Chondrocyte (in vitro differentiated cells): ENCODE data around the gene CLEC4E. TPM values are rescaled to one million over a fixed set of nuclear protein-coding genes. Genes with fewer than 3 reads are reported as not detected.
"Not testable (repeated sequence)": the region's sequence is repeated elsewhere in the genome, so short reads cannot be mapped to it uniquely, and the experiment has no call there.

ENCODE experiments used
- DNase-seq: peaks from one replicate; pipeline ENCODE4 v3.0.0; 2021; ENCODE audit warnings: mixed read lengths, low spot score
- H3K27ac Mint-ChIP-seq: one replicate; pipeline ENCODE4 v1.8.0; 2021; ENCODE audit warnings: mild to moderate bottlenecking, moderate library complexity, mixed read lengths; ENCODE audit not compliant: unreplicated experiment
- H3K27me3 Mint-ChIP-seq: 2 replicates; pipeline ENCODE4 v1.8.0; 2021; ENCODE audit warnings: low read depth, mixed read lengths
- H3K36me3 Mint-ChIP-seq: 2 replicates; pipeline ENCODE4 v1.8.0; 2021; ENCODE audit warnings: low read depth, mixed read lengths
- H3K4me1 Mint-ChIP-seq: 2 replicates; pipeline ENCODE4 v1.8.0; 2021; ENCODE audit warnings: low read depth, mild to moderate bottlenecking, mixed read lengths
- H3K4me3 Mint-ChIP-seq: one replicate; pipeline ENCODE4 v1.8.0; 2021; ENCODE audit warnings: mild to moderate bottlenecking, moderate library complexity, mixed read lengths; ENCODE audit not compliant: unreplicated experiment
- H3K9me3 Mint-ChIP-seq: 2 replicates; pipeline ENCODE4 v1.8.0; 2021; ENCODE audit warnings: low read depth, mixed read lengths
- CTCF ChIP-seq: fragments of 200-600 bp; sonication (generic); IDR thresholded peaks from 2 replicates; pipeline ENCODE4 v1.5.0; 2021; ENCODE audit warnings: antibody characterized with exemption, mild to moderate bottlenecking, moderate library complexity
- total RNA-seq: library from RNA; stranded (reverse); gene quantifications from 3 replicates; pipeline ENCODE4 v1.2.1, GENCODE V29; 2021

The CLEC4E gene
- total RNA-seq, 1 donor from 2014 or later = not detected

- TF ChIP-seq CTCF = no peak
- no peaks in the 10 kb centered on the region for H3K9me3 Mint-ChIP-seq
- DNase-seq = no peak
- no peaks in the 10 kb centered on the region for H3K4me1 Mint-ChIP-seq
- no peak overlapping the region for H3K27ac Mint-ChIP-seq
- H3K4me3 Mint-ChIP-seq = no peak overlapping the region
- H3K36me3 Mint-ChIP-seq = no peaks in the 10 kb centered on the region
- H3K27me3 Mint-ChIP-seq = peaks cover 7% of the 10 kb centered on the region
Measured at GRCh38 chr12:8572507-8572906, 31.8 kb upstream of the CLEC4E start.

GRCh38 chr12:8566525-8566924 is 25.8 kb upstream of the CLEC4E start:
- Mint-ChIP-seq H3K36me3 (no peaks in the 10 kb centered on the region), H3K27ac (no peak overlapping the region), H3K4me1 (no peaks in the 10 kb centered on the region), H3K4me3 (no peak overlapping the region), H3K27me3 (peaks cover 9% of the 10 kb centered on the region), H3K9me3 (peaks cover 12% of the 10 kb centered on the region)
- TF ChIP-seq CTCF = no peak
- no peak for DNase-seq

- peaks cover 12% of the 10 kb centered on the region for H3K9me3 Mint-ChIP-seq
- not testable (repeated sequence) for H3K4me1 Mint-ChIP-seq, H3K27me3 Mint-ChIP-seq, H3K4me3 Mint-ChIP-seq, H3K27ac Mint-ChIP-seq, H3K36me3 Mint-ChIP-seq, DNase-seq
Measured at GRCh38 chr12:8566052-8566451, 25.3 kb upstream of the CLEC4E start.

GRCh38 chr12:8564656-8565055 is 24.0 kb upstream of the CLEC4E start:
- no peak for DNase-seq
- no peaks in the 10 kb centered on the region for H3K4me1 Mint-ChIP-seq
- H3K9me3 Mint-ChIP-seq = peaks cover 12% of the 10 kb centered on the region
- no peak for TF ChIP-seq CTCF
- H3K27ac Mint-ChIP-seq = no peak overlapping the region
- H3K4me3 Mint-ChIP-seq = no peak overlapping the region
- peaks cover 10% of the 10 kb centered on the region for H3K27me3 Mint-ChIP-seq
- no peaks in the 10 kb centered on the region for H3K36me3 Mint-ChIP-seq

GRCh38 chr12:8563356-8563755 is 22.7 kb upstream of the CLEC4E start:
- no peak for DNase-seq
- Mint-ChIP-seq H3K27ac (no peak overlapping the region), H3K4me1 (no peaks in the 10 kb centered on the region), H3K4me3 (no peak overlapping the region), H3K36me3 (no peaks in the 10 kb centered on the region), H3K9me3 (peaks cover 12% of the 10 kb centered on the region), H3K27me3 (peaks cover 10% of the 10 kb centered on the region)
- TF ChIP-seq CTCF = no peak

- Mint-ChIP-seq H3K36me3 (no peaks in the 10 kb centered on the region), H3K4me3 (no peak overlapping the region), H3K9me3 (peaks cover 12% of the 10 kb centered on the region), H3K4me1 (no peaks in the 10 kb centered on the region), H3K27ac (no peak overlapping the region), H3K27me3 (peaks cover 10% of the 10 kb centered on the region)
- TF ChIP-seq CTCF = peak; percentile 18
- no peak for DNase-seq
Measured at GRCh38 chr12:8562310-8562709, 21.6 kb upstream of the CLEC4E start.
